Kidney (tissue), 14 donors: ENCODE results near the gene ME3. TPM values are rescaled to one million over a fixed set of nuclear protein-coding genes. Genes with fewer than 3 reads are reported as not detected.

Experiments used
- DNase-seq, 5 donors: peaks; one replicate each; pipeline ENCODE4 v3.0.0-alpha.2; 2013 to 2020
- FAIRE-seq: peaks from 2 replicates; lab custom pipeline; 2012; peaks lifted over from hg19 to GRCh38; lab: Jason Lieb, UNC
- H3K27ac ChIP-seq, 2 donors: one replicate each; pipeline ENCODE4 v1.7.0; 2013; ENCODE audit warnings: low read depth in 2 of 2, low read length in 2 of 2, inconsistent platforms in 1 of 2
- H3K27me3 ChIP-seq: one replicate; pipeline ENCODE4 v1.7.1; 2013; ENCODE audit warnings: low read length, inconsistent platforms; ENCODE audit not compliant: control insufficient read depth, insufficient read depth
- H3K36me3 ChIP-seq, 3 donors: one replicate each; pipeline versions ENCODE4 v1.7.0 to v1.7.1; 2013; ENCODE audit warnings: low read length in 3 of 3, control low read depth in 1 of 3, inconsistent platforms in 1 of 3; ENCODE audit not compliant: insufficient read depth in 3 of 3, control insufficient read depth in 2 of 3
- H3K4me1 ChIP-seq, 3 donors: one replicate each; pipeline versions ENCODE4 v1.7.0 to v1.7.1; 2013; ENCODE audit warnings: low read length in 3 of 3, inconsistent platforms in 1 of 3, low read depth in 1 of 3; ENCODE audit not compliant: control insufficient read depth in 2 of 3, insufficient read depth in 2 of 3
- H3K4me3 ChIP-seq, 3 donors: one replicate each; pipeline versions ENCODE4 v1.7.0 to v1.8.1; 2013; ENCODE audit warnings: low read length in 3 of 3, control low read depth in 1 of 3, inconsistent platforms in 1 of 3
- H3K9ac ChIP-seq, 3 donors: one replicate each; pipeline versions ENCODE4 v1.7.0 to v1.7.1; 2013; ENCODE audit warnings: low read length in 3 of 3, control low read depth in 1 of 3, inconsistent platforms in 1 of 3
- H3K9me3 ChIP-seq, 3 donors: one replicate each; pipeline versions ENCODE4 v1.7.0 to v1.7.1; 2013; ENCODE audit warnings: low read length in 3 of 3, control low read depth in 1 of 3, inconsistent platforms in 1 of 3; ENCODE audit not compliant: control insufficient read depth in 2 of 3, insufficient read depth in 1 of 3
- CTCF ChIP-seq: IDR thresholded peaks from 3 replicates; pipeline ENCODE4 v1.5.1; 2012; ENCODE audit warnings: mild to moderate bottlenecking, moderate library complexity, borderline replicate concordance; ENCODE audit not compliant: insufficient read depth; ENCODE audit errors: extremely low read depth
- intact Hi-C: fragments of 100-400 bp; cut with DNase I; formaldehyde crosslinking; loops from one replicate; pipeline ENCODE4 v1.11.1; 2022
- polyA plus RNA-seq: library from polyadenylated mRNA; stranded (reverse); fragments of 350-450 nt; fragmentation: Illumina TruSeq; extraction: RNeasy Lipid Tissue Mini Kit (QIAGEN cat#74804); gene quantifications from one replicate; pipeline ENCODE4 v1.2.3, GENCODE V29; 2014; ENCODE audit warnings: low read depth, low replicate concordance; ENCODE audit not compliant: insufficient read depth
- total RNA-seq: library from RNA; stranded (reverse); fragmentation: NEBNext Ultra II Directional; extraction: Animal tissue kit (Norgen Biotek cat#: 25700); gene quantifications from one replicate; pipeline ENCODE4 v1.2.1, GENCODE V29; 2021
- donor health status: control.
- donor health status: control.
- donor health status: control.
- donor health status: control.
- donor health status: control.
- donor health status: DM: yes; HTN: yes; CAD: no.
- donor health status: Normal renal cell carcinoma (clear cell type).

ME3 gene
- total and polyA plus RNA-seq, 2 donors from 2014 or later: 13.2 to 32.2 TPM

- FAIRE-seq: no peak
These were observed 66.1 kb downstream of the ME3 start for GRCh38 chr11:86606270-86606835.

GRCh38 chr11:86596861-86597586 is 75.4 kb downstream of the ME3 start:
- peak in 1 of 5 donors; percentile 79 for DNase-seq
- H3K9ac ChIP-seq: no peak overlapping the region
- no peak for FAIRE-seq
- H3K27ac ChIP-seq: peak overlapping the region in 1 of 2 donors; percentile 58
- no peaks in the 10 kb centered on the region for H3K27me3 ChIP-seq
- H3K4me3 ChIP-seq: no peak overlapping the region
- no peaks in the 10 kb centered on the region for H3K9me3 ChIP-seq
- no peaks in the 10 kb centered on the region for H3K36me3 ChIP-seq
- H3K4me1 ChIP-seq: peaks cover 0 to 19% (median 16%) of the 10 kb centered on the region in 3 donors
- intact Hi-C loops: loop anchor here (10.0 kb wide), 1 partner anchor 132 kb away; no protein-coding TSS in a partner anchor
- TF ChIP-seq CTCF: no peak

More at GRCh38 chr11:86606270-86606835, 66.1 kb downstream of the ME3 start:
- intact Hi-C loops: no loop called here
- Histone ChIP-seq H3K36me3 (no peaks in the 10 kb centered on the region), H3K9me3 (no peaks in the 10 kb centered on the region), H3K4me3 (no peak overlapping the region), H3K27me3 (no peaks in the 10 kb centered on the region), H3K9ac (peak overlapping the region in 1 of 3 donors; percentile 19), H3K27ac (peak overlapping the region in 1 of 2 donors; percentile 63), H3K4me1 (peaks cover 0 to 11% (median 5%) of the 10 kb centered on the region in 3 donors)
- no peak for DNase-seq
- TF ChIP-seq CTCF: no peak

- no peak overlapping the region for H3K4me3 ChIP-seq
- no peak overlapping the region for H3K9ac ChIP-seq
- H3K4me1 ChIP-seq: peaks cover 0 to 21% (median 16%) of the 10 kb centered on the region in 3 donors
- no peak for DNase-seq
- H3K36me3 ChIP-seq: no peaks in the 10 kb centered on the region
- no peak overlapping the region for H3K27ac ChIP-seq
- H3K27me3 ChIP-seq: no peaks in the 10 kb centered on the region
- intact Hi-C loops: loop anchor here (10.0 kb wide), 1 partner anchor 131 kb away; no protein-coding TSS in a partner anchor
- no peak for TF ChIP-seq CTCF
- no peak for FAIRE-seq
- no peaks in the 10 kb centered on the region for H3K9me3 ChIP-seq
These were observed 76.5 kb downstream of the ME3 start for GRCh38 chr11:86595955-86596354.
